ENCODE results near the gene KIF11.

KIF11 gene

GRCh38 chr10:92657024-92657423 is 64.1 kb downstream of the KIF11 start:
- DNase-seq (ENCODE audit: extremely low spot score), result no peak
- CTCF ChIA-PET, result no interaction called here
- POLR2A ChIA-PET, result no interaction called here
- TF ChIP-seq FOXM1 (IDR thresholded peaks at IDR 0.05; ENCODE audit: borderline replicate concordance) (no peak), ZNF384 (IDR thresholded peaks at IDR 0.05) (no peak), FOXA1 (IDR thresholded peaks at IDR 0.05) (no peak), TARDBP (IDR thresholded peaks at IDR 0.05) (no peak), NFRKB (IDR thresholded peaks at IDR 0.05) (no peak), BHLHE40 (IDR thresholded peaks at IDR 0.05; ENCODE audit: borderline replicate concordance) (no peak), L3MBTL2 (conservative IDR thresholded peaks at IDR 0.05) (no peak), ARNT (IDR thresholded peaks at IDR 0.05) (no peak), HDGF (IDR thresholded peaks at IDR 0.05; ENCODE audit: borderline replicate concordance) (no peak), SP1 (IDR thresholded peaks at IDR 0.05) (no peak), CTBP1 (IDR thresholded peaks at IDR 0.05; ENCODE audit: borderline replicate concordance) (no peak), SUZ12 (IDR thresholded peaks at IDR 0.05) (no peak), LEF1 (IDR thresholded peaks at IDR 0.05; ENCODE audit: borderline replicate concordance) (no peak)
- TF ChIP-seq, protein P1, sequence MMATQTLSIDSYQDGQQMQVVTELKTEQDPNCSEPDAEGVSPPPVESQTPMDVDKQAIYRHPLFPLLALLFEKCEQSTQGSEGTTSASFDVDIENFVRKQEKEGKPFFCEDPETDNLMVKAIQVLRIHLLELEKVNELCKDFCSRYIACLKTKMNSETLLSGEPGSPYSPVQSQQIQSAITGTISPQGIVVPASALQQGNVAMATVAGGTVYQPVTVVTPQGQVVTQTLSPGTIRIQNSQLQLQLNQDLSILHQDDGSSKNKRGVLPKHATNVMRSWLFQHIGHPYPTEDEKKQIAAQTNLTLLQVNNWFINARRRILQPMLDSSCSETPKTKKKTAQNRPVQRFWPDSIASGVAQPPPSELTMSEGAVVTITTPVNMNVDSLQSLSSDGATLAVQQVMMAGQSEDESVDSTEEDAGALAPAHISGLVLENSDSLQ (IDR thresholded peaks at IDR 0.05), result no peak

DNA sequence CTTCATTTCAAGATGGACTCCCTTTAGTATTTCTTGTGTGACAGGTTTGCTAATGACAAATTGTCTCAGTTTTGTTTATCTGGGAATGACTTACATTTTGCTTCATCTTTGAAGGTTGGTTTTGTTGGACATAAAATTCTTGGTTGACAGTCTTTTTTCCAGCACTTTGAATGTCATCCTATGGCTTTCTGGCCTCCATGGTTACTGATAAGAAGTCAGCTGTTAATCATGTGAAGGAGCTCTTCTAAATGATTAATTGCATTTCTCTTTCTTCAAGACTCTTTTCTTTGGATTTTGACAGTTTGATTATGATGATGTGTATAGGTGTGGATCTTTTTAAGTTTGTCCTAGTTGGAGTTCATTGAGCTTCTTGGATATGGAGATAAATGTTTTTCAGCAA is 69.9 kb downstream of the KIF11 start:
- no peak for DNase-seq (ENCODE audit: extremely low spot score)
- CTCF ChIA-PET, result no interaction called here
- POLR2A ChIA-PET, result interaction anchor here (1.1 kb wide), 1 partner anchor 37 kb away, joined by 3 read pairs; no protein-coding TSS in a partner anchor
- no peak for TF ChIP-seq TARDBP (IDR thresholded peaks at IDR 0.05)
- TF ChIP-seq LEF1 (IDR thresholded peaks at IDR 0.05; ENCODE audit: borderline replicate concordance), result 0 out of 2 replicates have a peak, but pooled peaks have one; percentile 17
- TF ChIP-seq, protein P1 (IDR thresholded peaks at IDR 0.05), result peak; percentile 40; the same call in 1 of the 2 replicates

- ChIA-PET CTCF (no interaction called here), POLR2A (no interaction called here)
- DNase-seq (ENCODE audit: extremely low spot score), result no peak
- TF ChIP-seq, protein P1 (IDR thresholded peaks at IDR 0.05), result no peak
- TF ChIP-seq HDGF (IDR thresholded peaks at IDR 0.05; ENCODE audit: borderline replicate concordance) (no peak), FOXK2 (IDR thresholded peaks at IDR 0.05) (no peak), BHLHE40 (IDR thresholded peaks at IDR 0.05; ENCODE audit: borderline replicate concordance) (no peak), ZNF384 (IDR thresholded peaks at IDR 0.05) (no peak), L3MBTL2 (conservative IDR thresholded peaks at IDR 0.05) (no peak), FOXA1 (IDR thresholded peaks at IDR 0.05) (no peak), ELF4 (IDR thresholded peaks at IDR 0.05) (no peak), SUZ12 (IDR thresholded peaks at IDR 0.05) (no peak), CTBP1 (IDR thresholded peaks at IDR 0.05; ENCODE audit: borderline replicate concordance) (no peak), SP1 (IDR thresholded peaks at IDR 0.05) (no peak), TARDBP (IDR thresholded peaks at IDR 0.05) (no peak), NFRKB (IDR thresholded peaks at IDR 0.05) (no peak), ARNT (IDR thresholded peaks at IDR 0.05) (no peak)
These were observed 71.4 kb downstream of the KIF11 start for GRCh38 chr10:92664322-92664721.

DNA sequence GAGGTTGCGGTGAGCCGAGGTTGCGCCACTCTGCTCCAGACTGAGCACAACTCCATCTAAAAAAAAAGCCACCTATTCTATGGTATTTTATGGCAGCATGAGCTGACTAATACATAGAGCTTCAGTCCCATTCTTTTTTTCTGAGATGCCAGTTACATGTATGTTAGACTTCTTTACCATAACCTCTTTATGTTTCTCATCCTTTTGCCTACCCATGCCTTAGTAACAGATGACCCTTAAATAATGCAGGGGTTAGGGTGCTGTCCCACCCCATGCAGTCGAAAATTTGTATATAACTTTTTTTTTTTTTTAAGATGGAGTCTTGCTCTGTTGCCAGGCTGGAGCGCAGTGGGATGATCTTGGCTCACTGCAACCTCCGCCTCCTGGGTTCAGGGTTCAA is 74.1 kb downstream of the KIF11 start:
- ChIA-PET CTCF (no interaction called here), POLR2A (interaction anchor here (1.1 kb wide), 1 partner anchor 23 kb away, joined by 3 read pairs; the partner anchor contains the start of gene HHEX)
- TF ChIP-seq ZNF384 (IDR thresholded peaks at IDR 0.05) (no peak), HDGF (IDR thresholded peaks at IDR 0.05; ENCODE audit: borderline replicate concordance) (no peak), SP1 (IDR thresholded peaks at IDR 0.05) (no peak), FOXM1 (IDR thresholded peaks at IDR 0.05; ENCODE audit: borderline replicate concordance) (no peak), FOXA1 (IDR thresholded peaks at IDR 0.05) (no peak), BHLHE40 (IDR thresholded peaks at IDR 0.05; ENCODE audit: borderline replicate concordance) (no peak), FOXK2 (IDR thresholded peaks at IDR 0.05) (no peak), ELF4 (IDR thresholded peaks at IDR 0.05) (no peak), SUZ12 (IDR thresholded peaks at IDR 0.05) (no peak), NFRKB (IDR thresholded peaks at IDR 0.05) (no peak), L3MBTL2 (conservative IDR thresholded peaks at IDR 0.05) (no peak), ARNT (IDR thresholded peaks at IDR 0.05) (no peak), LEF1 (IDR thresholded peaks at IDR 0.05; ENCODE audit: borderline replicate concordance) (no peak), TARDBP (IDR thresholded peaks at IDR 0.05) (no peak), CTBP1 (IDR thresholded peaks at IDR 0.05; ENCODE audit: borderline replicate concordance) (no peak)
- TF ChIP-seq, protein P1 (IDR thresholded peaks at IDR 0.05), result no peak
- no peak for DNase-seq (ENCODE audit: extremely low spot score)

DNA sequence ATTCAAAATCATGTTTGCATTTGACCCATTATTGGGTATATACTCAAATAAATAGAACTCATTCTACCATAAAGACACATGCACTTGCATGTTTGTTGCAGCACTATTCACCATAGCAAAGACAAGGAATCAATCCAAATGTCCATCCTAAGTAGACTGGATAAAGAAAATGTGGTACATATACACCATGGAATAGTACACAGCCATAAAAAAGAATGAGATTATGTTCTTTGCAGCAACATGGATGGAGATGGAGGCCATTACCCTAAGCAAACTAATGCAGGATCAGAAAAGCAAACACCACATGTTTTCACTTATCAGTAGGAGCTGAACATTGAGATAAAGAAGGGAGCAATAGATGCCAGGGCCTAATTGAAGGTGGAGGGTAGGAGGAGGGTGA is 84.8 kb downstream of the KIF11 start:
- no peak for DNase-seq (ENCODE audit: extremely low spot score)
- TF ChIP-seq CTBP1 (IDR thresholded peaks at IDR 0.05; ENCODE audit: borderline replicate concordance) (no peak), SP1 (IDR thresholded peaks at IDR 0.05) (no peak), SUZ12 (IDR thresholded peaks at IDR 0.05) (no peak), ELF4 (IDR thresholded peaks at IDR 0.05) (no peak), FOXK2 (IDR thresholded peaks at IDR 0.05) (no peak), NFRKB (IDR thresholded peaks at IDR 0.05) (no peak), TARDBP (IDR thresholded peaks at IDR 0.05) (no peak), FOXM1 (IDR thresholded peaks at IDR 0.05; ENCODE audit: borderline replicate concordance) (no peak), ZNF384 (IDR thresholded peaks at IDR 0.05) (no peak)
- TF ChIP-seq, protein P1 (IDR thresholded peaks at IDR 0.05), result no peak
- ChIA-PET CTCF (no interaction called here), POLR2A (no interaction called here)
